Measurements from ENCODE around the gene NUP210L.

The NUP210L gene

DNA sequence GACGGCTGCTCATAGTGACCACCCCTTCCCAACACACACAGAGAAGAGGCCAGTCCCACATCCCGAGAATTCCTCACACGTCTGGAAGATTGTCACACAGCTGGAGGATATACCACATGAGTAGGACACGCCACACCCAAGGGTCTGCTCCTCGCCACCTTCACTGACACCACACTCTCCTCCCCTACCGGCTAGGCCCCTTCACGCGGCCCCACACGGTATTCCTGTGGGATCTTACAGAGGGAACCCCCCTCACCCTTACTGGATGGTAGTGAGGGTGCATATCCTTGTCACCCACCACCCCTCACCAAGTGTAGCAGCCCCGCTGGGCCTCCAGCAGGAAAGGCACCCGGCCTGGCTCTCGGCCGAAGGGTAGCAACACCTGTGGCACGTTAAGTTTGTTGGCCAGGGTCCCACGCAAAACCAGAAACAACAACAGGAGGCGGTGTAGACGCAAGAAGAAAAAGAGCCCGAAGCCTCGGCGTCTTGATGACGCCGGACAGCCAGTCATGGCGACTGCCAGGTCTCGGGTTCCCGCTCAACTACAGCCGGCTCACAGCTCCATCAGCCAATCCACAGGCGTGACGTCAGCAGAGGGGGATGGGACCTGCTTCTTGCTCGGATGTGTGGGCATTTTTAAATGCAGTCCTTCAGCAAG is at the start of gene NUP210L:
TSS of gene NUP210L (minus strand) at position 540 of the 658 bp plus-strand sequence.
- TF ChIP-seq, protein P1, sequence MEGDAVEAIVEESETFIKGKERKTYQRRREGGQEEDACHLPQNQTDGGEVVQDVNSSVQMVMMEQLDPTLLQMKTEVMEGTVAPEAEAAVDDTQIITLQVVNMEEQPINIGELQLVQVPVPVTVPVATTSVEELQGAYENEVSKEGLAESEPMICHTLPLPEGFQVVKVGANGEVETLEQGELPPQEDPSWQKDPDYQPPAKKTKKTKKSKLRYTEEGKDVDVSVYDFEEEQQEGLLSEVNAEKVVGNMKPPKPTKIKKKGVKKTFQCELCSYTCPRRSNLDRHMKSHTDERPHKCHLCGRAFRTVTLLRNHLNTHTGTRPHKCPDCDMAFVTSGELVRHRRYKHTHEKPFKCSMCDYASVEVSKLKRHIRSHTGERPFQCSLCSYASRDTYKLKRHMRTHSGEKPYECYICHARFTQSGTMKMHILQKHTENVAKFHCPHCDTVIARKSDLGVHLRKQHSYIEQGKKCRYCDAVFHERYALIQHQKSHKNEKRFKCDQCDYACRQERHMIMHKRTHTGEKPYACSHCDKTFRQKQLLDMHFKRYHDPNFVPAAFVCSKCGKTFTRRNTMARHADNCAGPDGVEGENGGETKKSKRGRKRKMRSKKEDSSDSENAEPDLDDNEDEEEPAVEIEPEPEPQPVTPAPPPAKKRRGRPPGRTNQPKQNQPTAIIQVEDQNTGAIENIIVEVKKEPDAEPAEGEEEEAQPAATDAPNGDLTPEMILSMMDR (IDR thresholded peaks at IDR 0.05; ENCODE audit: insufficient read depth, low read depth, low read length, missing control alignments), result no peak
- DNase-seq (ENCODE audit: low read depth), result no peak
- H3K4me3 ChIP-seq (ENCODE audit: low read depth, low read length), result no peak within 1 kb of the TSS

DNA sequence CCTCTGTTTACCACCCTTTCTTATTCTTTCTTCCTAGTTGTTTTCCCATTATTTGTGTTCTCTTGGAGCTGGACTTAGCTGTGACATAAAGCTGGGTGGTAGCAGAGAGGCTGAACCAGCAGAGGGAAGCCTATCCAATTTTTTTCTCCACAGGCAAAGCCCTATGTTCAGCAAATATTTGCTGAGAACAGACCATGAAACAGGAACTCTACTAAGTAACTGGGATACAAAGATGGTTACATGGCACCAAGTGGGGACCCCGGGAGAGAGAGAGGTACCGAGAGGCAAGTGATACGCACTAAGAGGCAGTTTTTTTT is 44.6 kb upstream of the NUP210L start:
- H3K4me3 ChIP-seq (ENCODE audit: low read depth, low read length), result no peak overlapping the region
- no peak for DNase-seq (ENCODE audit: low read depth)

DNA sequence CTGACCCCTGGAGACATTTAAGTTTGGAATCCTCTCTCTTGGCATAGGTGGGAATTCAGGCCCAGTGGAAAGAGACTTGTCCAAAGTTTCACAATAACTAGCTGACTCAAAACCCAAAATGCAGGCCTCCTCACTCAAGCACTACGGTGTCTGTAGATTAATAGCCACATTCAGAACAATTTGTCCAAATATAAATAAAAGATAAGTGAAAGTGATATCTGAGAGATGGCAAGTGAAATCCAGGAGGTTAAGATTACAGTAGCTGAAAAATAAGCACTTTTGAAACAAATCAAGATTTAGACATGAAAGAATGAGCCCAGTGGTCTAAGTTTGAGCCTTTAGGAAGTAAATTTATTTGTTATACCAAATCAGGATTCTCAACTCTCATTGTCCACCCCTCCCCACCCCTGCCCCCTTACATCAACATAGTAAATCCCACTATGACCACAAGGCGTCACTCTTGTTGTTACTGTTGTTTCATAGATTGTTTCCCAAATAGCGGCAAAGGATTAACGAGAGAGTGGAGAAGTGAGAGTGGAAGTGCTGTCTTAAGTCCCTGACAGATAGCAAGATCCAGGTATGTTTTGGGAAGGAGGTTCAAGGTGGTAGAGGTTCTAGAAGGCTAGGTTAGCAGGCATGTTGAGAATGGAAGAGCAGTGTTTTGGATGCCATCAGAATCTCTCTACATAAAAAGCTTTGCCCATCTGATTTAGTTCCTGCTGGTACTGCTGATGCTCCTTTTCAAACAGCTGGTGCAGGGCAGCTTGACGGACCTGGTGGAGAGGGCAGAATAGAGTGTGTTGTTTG is 44.1 kb upstream of the NUP210L start:
- no peak overlapping the region for H3K4me3 ChIP-seq (ENCODE audit: low read depth, low read length)
- peak; percentile 57 for DNase-seq (ENCODE audit: low read depth)
- TF ChIP-seq, protein P1 (IDR thresholded peaks at IDR 0.05; ENCODE audit: insufficient read depth, low read depth, low read length, missing control alignments), result peak; percentile 50

More for the DNA sequence above, 44.6 kb upstream of the NUP210L start:
- TF ChIP-seq, protein P1 (IDR thresholded peaks at IDR 0.05; ENCODE audit: insufficient read depth, low read depth, low read length, missing control alignments), result no peak

DNA sequence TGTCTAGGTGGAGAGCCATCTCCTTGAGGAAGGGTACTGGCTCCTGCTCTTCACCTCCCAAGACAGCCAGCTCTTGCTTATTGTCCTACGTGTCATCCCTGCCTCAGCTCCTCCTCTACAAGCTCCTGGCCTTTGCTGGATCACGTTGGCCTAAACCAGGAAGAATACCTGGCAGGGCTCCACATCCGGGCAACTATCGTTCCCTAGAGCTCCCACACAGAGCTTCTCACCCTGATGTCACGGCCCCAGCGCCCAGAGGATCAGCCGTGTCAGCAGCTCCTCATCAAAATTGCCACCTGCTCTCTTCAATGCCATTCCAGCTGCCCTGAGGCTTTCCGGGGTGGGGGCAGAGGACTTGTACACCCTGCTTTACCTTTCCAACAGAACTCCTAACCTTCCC is 38.9 kb upstream of the NUP210L start:
- no peak for DNase-seq (ENCODE audit: low read depth)
- TF ChIP-seq, protein P1 (IDR thresholded peaks at IDR 0.05; ENCODE audit: insufficient read depth, low read depth, low read length, missing control alignments), result no peak
- H3K4me3 ChIP-seq (ENCODE audit: low read depth, low read length), result no peak overlapping the region

DNA sequence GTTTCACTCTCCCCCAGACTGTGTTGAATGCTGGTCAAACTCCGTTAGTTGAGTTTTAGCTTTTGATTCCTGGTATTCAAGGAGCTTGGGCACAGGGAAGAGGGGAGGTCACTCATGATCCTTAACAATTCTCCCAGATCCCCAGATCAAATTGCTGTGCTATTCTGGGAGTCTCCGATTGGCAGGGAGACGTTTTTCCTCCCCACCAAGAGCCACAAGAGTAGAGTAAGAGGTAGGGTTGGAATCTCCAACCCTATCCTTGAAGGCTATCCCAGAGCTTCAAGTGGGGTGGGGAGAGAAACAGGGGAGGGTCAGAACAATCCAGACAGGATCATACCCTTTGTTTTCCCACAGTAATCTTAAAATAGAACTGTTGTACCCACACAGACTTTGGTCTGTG is 37.6 kb upstream of the NUP210L start:
- DNase-seq (ENCODE audit: low read depth), result no peak
- no peak overlapping the region for H3K4me3 ChIP-seq (ENCODE audit: low read depth, low read length)
- TF ChIP-seq, protein P1 (IDR thresholded peaks at IDR 0.05; ENCODE audit: insufficient read depth, low read depth, low read length, missing control alignments), result no peak

DNA sequence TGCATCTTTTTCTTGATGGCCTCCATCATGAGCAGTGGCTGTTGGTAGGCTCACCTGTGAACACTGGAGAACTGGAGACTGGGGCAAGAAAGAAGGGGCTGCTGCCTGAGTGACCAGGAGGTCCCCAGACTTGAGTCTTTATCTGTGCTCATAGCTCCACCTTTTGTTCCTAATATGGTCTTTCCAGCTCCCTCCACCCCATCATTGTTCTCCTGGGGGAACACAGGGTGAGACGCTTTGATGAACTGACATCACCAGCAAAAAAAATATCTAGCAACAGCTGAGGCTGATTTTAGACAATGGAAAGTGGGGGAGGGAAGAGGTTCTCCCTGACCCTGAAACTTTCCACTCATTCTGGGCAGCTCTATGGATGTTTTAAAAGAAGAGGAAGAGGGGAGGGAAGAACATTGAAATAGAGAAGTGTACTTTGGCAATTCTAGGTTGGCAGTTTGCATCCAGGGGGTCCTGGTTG is 37.2 kb upstream of the NUP210L start, which contains the start of gene TPM3:
TSS of gene TPM3 (minus strand) at position 111 of the 472 bp plus-strand sequence. CDS start at position 29, 82 bp downstream.
- TF ChIP-seq, protein P1 (IDR thresholded peaks at IDR 0.05; ENCODE audit: insufficient read depth, low read depth, low read length, missing control alignments), result no peak
- DNase-seq (ENCODE audit: low read depth), result no peak
- no peak within 1 kb of the TSS for H3K4me3 ChIP-seq (ENCODE audit: low read depth, low read length)
